Neural progenitor cell (in vitro differentiated cells): ENCODE data around the gene EVPLL.

ENCODE experiments used
- EZH2phosphoT487 ChIP-seq: fragments of 200-600 bp; sonication (generic); IDR thresholded peaks from 2 replicates; pipeline ENCODE4 v1.6.1; 2017; ENCODE audit warnings: antibody characterized with exemption
- TF ChIP-seq, protein P1 (sequence below): fragments of 200-600 bp; sonication (generic); IDR thresholded peaks from 2 replicates; pipeline ENCODE4 v1.5.1; 2017; ENCODE audit warnings: antibody characterized with exemption, mild to moderate bottlenecking

DNA sequence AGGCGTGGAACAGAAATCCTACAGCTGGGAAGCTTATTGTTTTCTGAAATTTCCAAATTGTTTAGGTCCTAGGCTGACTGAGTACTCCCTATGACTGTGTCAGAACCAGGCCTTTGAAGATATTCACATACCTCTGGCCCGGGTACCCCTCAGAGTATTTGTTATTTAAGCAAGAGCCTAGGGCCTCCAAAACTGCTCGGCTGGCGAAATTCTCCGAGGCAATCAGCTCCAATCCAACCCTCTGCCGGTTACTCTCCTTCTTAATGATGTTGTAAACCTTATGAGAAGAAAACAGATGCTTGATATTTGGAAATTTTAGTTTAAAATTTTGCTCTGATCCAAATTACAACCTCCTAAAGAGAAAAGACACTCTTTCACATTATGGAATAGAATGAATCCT lies 24.0 kb upstream of the EVPLL start:
- TF ChIP-seq, protein P1, sequence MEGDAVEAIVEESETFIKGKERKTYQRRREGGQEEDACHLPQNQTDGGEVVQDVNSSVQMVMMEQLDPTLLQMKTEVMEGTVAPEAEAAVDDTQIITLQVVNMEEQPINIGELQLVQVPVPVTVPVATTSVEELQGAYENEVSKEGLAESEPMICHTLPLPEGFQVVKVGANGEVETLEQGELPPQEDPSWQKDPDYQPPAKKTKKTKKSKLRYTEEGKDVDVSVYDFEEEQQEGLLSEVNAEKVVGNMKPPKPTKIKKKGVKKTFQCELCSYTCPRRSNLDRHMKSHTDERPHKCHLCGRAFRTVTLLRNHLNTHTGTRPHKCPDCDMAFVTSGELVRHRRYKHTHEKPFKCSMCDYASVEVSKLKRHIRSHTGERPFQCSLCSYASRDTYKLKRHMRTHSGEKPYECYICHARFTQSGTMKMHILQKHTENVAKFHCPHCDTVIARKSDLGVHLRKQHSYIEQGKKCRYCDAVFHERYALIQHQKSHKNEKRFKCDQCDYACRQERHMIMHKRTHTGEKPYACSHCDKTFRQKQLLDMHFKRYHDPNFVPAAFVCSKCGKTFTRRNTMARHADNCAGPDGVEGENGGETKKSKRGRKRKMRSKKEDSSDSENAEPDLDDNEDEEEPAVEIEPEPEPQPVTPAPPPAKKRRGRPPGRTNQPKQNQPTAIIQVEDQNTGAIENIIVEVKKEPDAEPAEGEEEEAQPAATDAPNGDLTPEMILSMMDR: no peak
- TF ChIP-seq EZH2phosphoT487: no peak
